HG03439 (cell line): ENCODE data around the gene PTPN5.
"Not testable (repeated sequence)": the region's sequence is repeated elsewhere in the genome, so short reads cannot be mapped to it uniquely, and the experiment has no call there.

Experiments
- ATAC-seq: cut with Tn5 transposase; IDR thresholded peaks from one replicate; pipeline ENCODE4 v1.9.1; 2021; ENCODE audit warnings: mild to moderate bottlenecking, moderate library complexity; ENCODE audit not compliant: unreplicated experiment

PTPN5 gene

DNA sequence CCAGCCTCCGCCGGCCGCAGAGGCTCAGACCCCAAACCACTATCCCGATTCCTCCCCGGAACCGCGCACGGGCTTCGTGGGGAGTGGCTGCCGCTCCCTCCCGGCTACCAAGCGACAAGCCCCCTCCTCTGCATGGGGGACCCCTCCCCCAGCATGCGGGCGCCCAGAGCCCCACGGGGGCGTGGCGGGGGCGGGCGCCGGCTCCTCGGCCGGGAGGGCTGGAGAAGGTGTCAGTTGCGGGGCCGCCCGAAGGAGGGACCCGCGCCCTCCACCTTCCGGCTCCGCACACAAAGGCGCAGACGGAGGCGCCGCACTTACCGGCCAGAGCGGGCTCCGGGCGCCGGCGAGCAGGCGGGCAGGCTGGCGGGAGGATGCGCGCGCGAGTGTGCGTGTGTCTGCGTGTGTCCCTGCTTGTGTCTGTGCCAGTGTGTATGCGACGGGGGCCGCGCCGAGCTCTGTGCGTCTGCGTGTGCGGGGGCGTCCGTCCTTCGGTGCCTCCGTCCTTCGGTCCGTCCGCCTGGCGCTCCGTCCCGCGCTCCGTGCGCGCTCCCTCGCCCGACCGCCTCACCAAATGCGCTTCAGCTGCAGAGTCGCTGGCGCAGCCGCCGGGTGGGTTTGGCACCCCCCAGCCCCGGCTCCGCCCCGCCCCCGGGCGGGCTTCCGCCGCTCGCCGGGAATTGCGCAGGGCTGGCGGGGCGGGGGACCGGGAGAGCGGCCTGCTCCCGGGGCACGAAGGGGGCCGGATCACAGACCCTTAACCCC lies at the start of gene PTPN5:
PTPN5 (minus strand) TSS at position 592 of the 762 bp plus-strand sequence. CDS start 19,840 bp downstream, outside the sequence.
- no peak for ATAC-seq

DNA sequence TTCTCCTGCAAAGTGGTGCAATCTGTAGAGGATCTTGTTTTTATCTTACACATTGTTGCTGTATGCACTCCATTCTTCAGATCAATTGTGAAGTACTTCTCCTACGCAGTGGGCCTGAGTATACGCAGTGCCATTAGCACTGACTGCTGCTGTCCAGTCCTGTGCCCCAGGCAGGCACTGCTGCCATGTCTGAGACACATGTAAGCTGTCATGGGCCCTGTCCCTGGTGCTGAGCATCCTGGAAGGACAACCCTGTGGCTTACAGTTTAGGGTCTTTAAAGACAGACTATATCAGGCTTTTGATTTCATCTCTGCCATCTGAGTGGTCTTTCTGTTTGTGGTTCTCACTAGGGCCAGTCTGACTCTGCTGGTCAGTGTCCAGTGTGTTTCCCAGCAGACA lies 44.8 kb upstream of the PTPN5 start:
- no peak for ATAC-seq

DNA sequence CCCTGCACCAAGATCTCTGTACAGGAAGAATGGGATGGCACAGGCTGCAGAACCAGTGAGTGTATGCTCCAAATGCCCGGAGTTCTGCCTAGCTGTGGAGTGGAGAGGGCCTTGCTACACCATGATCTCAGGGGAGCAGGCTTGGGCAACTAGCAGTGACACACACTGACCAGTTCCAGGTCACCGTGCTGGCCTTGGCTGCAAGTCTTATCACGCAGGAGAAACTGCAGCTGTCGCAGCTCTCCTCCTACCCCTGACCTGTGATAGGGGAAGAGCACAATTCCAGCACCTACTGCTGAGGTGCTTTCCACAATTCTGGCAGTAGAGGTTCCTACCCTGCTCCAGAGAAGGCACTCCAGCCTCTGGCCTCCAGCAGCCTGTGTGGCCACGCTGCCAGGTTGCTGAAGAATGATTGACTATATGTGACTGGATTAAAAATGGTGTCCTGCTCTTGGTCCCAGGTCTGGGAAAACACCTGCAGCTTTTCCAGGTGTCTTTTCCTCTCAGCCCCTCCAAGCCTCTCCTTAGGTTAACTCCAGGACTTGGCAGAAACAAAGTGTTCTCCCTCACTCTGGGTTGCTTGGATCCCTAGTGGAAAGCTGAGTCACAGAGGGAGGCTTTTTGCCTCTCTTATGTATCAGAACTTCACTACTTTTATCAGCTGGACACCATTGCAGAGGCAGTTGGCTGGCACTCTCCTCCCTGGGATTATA lies 43.3 kb upstream of the PTPN5 start:
- ATAC-seq = no peak

DNA sequence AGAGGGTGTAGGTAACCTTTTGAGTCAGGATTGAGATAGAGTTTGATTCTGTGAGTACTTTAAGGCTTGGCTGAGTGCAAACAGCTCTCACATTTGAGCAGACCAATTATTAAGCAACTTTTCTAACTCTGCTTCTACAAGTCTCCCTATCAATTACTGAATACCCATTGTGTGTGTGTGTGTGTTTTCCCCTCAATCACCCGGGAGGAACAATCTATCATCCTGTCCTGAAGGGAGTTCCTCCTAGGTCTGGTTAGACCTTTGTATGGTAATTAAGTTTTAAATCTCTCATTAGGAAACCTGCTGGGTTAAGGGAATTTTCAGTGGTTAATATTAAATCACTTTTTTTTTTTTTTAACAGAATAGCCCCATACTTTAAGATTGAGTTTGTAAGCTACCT lies 28.6 kb upstream of the PTPN5 start:
- ATAC-seq = not testable (repeated sequence)

DNA sequence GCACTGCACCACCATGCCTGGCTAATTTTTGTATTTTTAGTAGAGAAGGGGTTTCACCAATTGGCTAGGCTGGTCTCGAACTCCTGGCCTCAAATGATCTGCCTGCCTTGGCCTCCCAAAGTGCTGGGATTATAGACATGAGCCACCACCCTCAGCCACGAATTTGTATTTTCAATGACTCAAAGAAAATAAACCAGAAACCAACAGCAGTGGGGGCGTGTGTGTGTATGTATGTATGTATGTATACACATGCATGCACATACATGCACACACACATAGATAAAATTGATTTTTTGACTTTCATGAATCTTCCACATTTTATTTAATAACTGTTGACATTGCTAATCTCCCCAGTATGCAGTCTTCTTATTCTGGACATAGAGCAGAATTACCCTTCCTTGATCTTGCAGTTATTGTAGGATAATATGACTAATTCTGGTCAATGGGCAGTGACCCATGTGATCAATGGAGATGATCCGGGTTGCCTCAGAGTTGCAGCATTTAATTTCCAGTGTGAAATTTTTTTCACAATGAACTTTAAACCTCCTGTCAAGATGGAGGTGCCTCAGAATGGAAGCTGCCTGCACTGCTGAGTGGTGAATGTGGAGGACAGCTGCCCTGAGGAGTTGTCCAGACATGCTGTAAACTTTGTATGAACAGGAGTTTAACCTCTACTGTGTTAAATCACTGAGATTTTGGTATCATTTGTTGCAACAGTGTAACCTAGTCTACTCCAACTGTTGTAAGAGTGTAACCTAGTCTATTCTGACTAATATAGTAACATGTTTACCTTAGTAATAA lies 12.8 kb upstream of the PTPN5 start:
- no peak for ATAC-seq

DNA sequence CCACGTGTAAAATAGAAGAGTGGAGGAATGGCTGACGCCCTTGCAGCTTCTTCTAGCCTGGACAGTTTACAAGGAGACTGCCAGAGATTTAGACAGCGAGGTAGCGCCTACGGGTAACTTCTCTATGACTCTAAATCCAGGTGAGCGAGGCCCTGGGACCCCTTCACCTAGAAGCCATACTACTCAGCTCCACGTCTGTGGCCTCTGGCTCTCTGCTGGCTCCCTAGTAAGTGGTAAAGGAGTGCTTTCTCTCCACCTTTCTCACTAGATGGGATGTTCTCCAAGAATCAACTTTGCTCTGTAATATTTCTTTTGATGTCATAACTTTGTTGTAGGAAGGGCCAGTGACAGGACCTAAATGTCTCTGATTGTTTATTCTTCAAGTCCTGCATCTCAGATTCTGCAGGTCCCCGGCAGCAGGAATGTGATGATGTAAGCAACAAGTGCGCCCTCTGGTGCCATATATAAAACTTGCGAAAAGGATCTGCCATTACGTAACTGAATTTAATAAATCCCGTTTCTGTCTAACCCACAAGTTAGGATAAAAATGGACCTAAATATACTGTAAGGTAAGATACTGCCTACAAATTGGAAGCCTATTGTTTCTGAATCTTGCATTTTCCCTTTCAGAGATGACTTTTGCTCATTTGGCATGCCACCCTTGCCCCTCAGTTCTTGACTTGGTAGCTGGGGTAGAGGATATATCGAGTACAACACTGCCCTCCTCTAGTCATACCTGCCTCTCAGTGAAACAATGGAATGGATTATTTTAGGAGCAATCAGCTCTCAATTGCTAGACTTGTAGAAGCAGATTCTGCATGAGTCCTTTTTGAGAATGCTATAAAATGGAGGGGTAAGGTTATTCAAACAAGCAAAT lies 11.0 kb upstream of the PTPN5 start:
- no peak for ATAC-seq

DNA sequence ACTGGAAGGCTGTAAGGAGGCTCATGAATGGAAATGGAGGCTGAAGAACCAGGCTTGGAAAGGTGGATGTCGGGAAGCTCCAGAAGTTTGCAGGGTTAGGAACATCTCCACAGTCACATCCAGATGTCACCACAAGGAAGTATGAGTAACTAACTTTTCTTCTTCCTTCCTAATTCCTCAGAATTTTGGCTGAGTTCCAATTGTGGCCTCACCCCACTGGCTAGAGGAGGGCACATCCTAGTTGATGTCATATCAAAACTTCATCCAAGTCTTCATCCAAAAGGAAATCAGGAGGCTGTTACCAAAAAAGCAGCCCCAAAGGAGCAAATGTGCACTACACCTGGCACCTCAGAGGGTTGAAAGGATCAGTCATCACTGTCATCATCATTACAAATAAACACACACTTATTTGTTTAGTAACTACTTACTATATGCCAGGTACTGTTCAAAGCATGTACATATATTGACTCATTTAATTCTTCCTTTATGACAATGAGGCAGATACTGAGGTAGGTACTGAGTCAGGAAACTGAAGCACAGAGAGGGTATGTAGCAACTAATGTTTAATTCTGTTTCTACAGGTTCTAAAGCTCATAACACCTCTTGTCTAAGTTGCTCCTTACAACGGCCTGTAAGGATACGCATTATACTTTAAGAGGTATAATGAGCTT lies 7.3 kb upstream of the PTPN5 start:
- ATAC-seq = no peak

DNA sequence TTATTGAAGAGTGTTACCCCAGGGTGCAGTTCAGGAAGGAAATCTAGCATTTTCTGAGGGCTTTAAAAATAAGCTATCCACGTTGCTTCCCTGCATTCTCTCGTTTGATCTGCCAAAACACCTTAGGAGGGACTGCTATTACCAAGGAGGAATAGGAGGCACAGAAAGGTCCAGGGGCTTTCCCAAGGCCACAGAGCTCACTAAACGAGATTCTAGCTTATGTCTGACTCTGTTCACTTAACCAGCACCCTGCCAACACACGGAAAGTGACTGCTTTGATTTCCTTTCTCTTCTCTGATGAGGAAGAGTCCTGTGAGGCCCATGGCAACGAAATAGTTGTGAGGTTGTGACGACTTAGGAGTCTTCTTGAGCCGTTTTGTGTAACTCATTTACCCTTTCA lies 3.4 kb upstream of the PTPN5 start:
- ATAC-seq = no peak

DNA sequence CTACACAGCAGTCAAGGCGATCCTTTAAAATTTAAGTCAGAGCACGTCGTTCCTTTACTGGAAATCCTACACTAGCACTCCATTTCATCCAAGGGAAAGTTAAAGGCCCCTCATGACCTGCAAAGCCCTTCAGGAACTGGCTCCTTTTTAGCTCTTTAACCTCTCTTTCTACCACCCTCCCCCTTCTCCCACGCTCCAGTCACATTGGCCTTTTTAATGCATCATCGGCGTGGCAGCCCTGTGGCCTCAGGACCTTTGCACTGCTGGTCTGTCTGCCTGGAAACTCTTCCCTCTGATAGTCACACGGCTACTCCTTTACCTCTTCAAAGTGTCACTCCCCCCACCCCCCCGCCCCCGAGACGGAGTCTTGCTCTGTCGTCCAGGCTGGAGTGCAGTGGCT lies 1.2 kb upstream of the PTPN5 start:
- no peak for ATAC-seq

DNA sequence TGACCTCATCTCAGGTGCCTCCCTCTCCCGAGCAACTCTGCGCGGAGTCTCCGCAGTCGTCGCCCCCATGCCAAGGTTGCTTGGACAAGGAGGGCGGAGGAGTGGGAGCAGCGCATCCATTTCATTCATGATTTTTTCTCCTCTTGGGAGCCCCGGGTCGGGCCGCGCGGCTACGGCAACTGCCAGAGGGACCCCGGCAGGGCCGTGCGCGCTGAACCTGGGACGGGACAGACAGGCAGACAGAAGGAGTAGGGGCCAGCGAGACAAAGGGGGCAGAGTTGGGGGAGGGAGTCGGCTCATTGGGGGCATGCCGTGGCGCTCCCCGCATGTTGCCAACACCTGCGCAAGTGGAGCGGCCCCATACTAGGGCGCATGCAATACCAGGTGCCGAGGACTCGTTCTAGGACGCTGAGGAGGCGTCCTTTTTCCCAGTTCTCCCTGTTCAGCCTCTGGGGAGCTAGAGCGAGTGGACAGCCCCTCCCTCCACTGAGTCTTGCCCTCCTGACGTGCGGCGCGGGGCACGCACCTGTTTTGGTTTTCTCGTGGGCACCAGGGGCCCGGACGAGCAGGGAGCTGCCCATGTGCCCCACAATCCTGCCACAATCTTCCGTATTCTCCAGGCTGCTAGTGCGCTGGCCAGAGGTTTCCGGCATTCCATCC lies 501 bp upstream of the PTPN5 start:
- ATAC-seq = no peak

DNA sequence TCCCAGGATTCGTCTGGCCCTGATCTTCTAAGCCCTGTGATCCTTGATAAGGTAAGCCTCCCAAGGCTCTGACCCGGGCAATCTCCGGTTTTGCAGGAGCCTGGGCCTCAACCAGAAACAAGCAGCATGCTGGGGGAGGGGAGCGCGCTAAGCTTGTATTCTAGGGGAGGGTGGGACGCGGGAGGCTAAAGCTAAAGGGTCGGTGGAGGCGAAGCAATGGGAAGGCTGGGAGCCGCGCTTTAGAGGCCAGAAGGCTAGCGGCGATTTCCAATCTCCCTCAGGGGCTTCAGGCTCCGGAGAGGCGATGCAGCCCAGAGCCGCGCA lies 753 bp downstream of the PTPN5 start:
- no peak for ATAC-seq

DNA sequence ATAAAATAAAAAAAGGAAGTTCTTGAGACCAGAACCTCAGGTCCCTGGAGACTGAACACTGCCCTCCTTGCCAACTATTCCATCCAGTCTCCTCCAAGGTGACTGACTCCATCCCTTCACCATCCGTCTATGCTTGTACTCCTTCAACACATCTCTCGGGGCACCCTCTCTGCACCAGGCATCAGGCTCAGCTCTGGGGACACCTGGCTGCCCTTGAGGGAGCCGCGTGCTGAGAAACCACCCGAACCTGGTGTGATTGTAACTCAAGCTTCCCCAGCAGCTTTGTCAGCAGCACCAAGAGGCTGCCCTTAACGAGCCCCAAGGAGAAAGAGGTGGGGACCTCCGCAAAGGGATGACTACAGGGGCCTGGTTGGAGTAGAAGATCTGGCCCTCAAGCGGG lies 1.7 kb downstream of the PTPN5 start:
- ATAC-seq = no peak

DNA sequence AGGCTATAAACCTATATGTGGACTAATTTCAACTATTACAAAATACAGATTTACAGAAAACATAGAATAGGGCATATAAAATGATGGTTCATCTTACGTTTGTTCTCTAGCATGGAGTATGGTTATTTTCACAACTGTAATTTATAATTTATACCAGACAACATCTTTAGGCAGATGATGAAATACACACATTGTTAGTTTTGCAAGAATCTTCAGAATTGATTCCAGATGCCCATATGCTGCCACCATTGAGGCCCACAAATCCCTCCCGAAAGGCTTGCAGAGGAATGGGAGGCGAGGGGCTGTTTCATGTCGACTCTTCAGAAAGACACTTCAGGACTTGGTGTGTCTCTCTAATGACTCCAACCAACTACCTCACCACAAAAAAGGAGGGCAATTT lies 6.2 kb downstream of the PTPN5 start:
- no peak for ATAC-seq

DNA sequence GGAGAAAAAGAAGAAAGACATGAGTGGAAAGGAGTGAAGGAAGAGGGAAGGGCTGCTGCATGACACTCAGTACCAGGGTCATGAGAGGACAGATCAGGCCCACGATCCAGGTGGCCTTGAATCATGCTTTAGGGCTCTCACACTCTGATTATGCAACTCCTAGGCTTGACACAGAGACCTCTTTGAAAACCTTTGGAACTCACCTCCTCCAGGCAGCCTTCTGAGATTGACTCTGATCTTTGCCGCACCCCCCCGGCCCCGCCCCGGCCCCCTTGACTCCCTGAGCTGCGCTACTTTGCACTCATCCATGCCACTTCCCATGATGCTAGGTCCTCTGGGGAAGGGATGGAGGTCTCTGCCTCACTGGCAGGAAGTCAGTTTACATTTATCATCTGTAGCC lies 10.7 kb downstream of the PTPN5 start:
- no peak for ATAC-seq

DNA sequence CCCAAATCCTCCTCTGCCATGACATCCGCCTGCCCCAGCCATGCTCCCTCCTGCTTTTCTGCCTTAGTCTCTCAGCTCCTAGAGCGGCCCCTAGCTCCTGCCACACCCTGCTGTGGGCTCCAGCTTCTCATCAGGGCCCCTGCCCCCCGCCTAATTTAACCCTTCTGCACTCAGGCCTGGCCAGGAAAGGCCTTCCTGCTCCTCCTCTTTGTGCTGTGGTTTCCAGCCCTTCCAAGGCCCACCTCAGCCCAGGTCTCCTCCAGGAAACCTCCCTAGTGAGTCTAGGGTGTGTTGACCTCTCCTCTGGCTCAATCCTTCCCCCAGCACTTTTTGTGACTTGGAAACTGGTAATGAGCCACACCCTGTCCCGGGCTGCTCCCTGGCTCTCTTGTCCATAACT lies 11.3 kb downstream of the PTPN5 start:
- no peak for ATAC-seq

DNA sequence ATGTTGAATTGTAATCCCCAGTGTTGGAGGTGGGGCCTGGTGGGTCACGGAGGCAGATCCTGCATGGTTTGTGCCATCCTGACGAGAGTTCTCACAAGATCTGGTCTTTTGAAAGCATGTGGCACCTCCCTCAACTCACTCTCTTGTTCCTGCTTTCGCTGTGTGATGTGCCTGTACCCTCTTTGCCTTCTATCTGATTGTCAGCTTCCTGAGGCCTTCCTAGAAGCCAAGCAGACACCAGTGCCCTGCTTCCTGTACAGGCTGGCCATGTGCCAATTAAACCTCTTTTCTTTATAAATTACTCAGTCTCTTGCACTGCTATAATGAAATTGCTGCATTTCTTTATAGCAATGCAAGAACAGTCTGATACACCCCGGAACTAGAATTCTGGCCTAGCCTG lies 13.1 kb downstream of the PTPN5 start:
- no peak for ATAC-seq

DNA sequence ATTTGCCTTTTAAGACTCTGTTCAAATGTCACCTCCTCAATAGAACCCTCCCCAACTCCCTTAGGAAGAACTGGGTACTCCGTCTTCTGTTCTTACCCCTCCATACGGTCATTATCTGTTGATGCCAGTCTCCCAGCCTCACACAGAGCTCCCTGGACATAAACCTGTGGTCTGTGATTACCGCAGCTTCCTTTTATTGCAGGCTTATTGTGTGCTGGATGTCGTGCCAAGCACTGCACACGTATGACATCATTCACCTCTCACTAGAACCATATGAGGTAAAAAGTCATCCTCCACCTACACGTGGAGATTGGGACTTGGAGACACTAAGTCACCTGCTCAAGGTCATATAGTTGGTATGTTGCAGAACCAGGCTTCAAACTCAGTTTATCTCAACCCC lies 15.3 kb downstream of the PTPN5 start:
- ATAC-seq = no peak

DNA sequence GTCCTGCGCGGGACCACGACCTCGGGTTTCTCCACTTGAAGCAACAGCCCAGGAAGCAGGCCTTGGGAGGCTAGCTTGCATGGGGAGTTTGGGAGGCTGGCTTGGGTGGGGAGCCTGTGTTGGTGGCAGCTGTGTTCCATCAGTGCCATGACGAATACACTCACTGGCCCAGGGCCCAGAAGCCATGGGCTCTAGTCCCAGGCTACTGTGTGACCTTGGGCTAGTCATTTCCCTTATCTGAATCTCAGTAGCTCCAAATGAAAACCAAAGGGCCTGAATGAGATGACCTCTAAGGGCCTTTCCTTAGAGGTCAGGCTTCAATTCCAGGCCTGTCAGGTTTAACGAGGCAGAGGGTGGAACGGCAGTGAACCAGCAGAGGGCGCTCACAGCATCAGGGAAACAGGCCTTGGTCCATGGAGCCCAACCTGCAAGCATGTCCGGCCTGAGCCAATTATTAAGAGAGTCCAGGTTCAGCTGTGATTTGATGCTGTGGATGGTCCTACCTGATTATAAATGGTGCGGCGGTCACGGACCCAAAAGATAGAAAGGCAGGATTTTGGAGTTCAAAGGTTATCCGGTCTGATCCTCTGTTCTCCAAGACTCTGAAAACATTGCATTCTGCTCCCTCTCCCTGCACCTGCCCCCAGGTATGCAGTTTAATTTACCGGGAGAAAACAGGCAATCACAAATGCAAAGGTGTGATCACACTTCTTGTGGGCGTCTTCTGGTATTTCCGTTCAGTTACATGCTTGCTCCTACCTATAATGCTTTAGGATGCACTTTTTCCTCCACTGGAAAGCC lies 15.9 kb downstream of the PTPN5 start:
- ATAC-seq = peak; percentile 87

DNA sequence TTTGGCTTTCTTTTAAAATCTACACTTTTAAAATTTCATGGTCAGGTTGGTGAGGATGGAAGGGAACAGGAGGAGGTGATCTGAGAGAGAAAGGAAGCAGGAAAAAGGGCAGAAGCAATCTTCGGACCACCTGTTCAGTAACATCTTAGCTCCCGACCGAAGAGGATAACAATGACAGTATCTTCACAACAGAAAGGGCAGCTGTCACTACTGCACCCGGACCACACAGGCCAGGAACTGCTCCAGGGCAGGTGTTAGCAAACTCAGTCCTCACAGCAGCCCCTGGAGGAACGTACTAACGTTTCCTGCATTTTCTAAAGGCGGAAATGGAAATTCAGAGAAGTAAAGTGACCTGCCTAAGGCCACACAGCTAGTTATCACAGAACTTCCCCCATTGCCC lies 16.8 kb downstream of the PTPN5 start:
- no peak for ATAC-seq
